Right lung (tissue), 10 donors: ENCODE measurements around the gene MORN2. TPM values are rescaled to one million over a fixed set of nuclear protein-coding genes. Genes with fewer than 3 reads are reported as not detected.
"Not testable (repeated sequence)": the region's sequence is repeated elsewhere in the genome, so short reads cannot be mapped to it uniquely, and the experiment has no call there.

Experiments used
- DNase-seq, 2 donors: peaks; one replicate each; pipeline ENCODE4 v3.0.0-alpha.2; 2013
- long read RNA-seq, 8 donors: transcript quantifications; one replicate each; lab custom pipeline, GENCODE V29; 2026
- polyA plus RNA-seq, 5 donors: library from polyadenylated mRNA; unstranded; fragments of 120-200 nt; gene quantifications; one replicate each; pipeline versions ENCODE4 v1.2.1 to v1.2.3, GENCODE V29; 2013; ENCODE audit warnings: inconsistent platforms in 1 of 5, low replicate concordance in 1 of 5; ENCODE audit not compliant: insufficient read length in 5 of 5, insufficient read depth in 1 of 5

MORN2 gene
- polyA plus RNA-seq: 10 to 100 TPM; 33.3 to 42.2 (median 35.6) TPM
- long read RNA-seq, donor 1, transcript MORN2-201 (5 exons, 739 nt): major isoform, 27 of 37 reads
- long read RNA-seq, donor 1, partial matches to known transcripts: 10 of 37 reads
- long read RNA-seq, donor 1, other reads (novel, unspliced or antisense): 0 of 37 reads
- long read RNA-seq, donor 2, transcript MORN2-201 (5 exons, 739 nt): major isoform, 15 of 15 reads
- long read RNA-seq, donor 2, partial matches to known transcripts: 0 of 15 reads
- long read RNA-seq, donor 2, other reads (novel, unspliced or antisense): 0 of 15 reads
- long read RNA-seq, donor 3, transcript MORN2-201 (5 exons, 739 nt): major isoform, 29 of 35 reads
- long read RNA-seq, donor 3, partial matches to known transcripts: 6 of 35 reads
- long read RNA-seq, donor 3, other reads (novel, unspliced or antisense): 0 of 35 reads
- long read RNA-seq, donor 4, transcript MORN2-201 (5 exons, 739 nt): major isoform, 14 of 15 reads
- long read RNA-seq, donor 4, partial matches to known transcripts: 0 of 15 reads
- long read RNA-seq, donor 4, other reads (novel, unspliced or antisense): 0 of 15 reads
- long read RNA-seq, donor 5, transcript MORN2-201 (5 exons, 739 nt): major isoform, 36 of 36 reads
- long read RNA-seq, donor 5, partial matches to known transcripts: 0 of 36 reads
- long read RNA-seq, donor 5, other reads (novel, unspliced or antisense): 0 of 36 reads
- long read RNA-seq, donor 6, transcript MORN2-201 (5 exons, 739 nt): major isoform, 40 of 41 reads
- long read RNA-seq, donor 6, partial matches to known transcripts: 0 of 41 reads
- long read RNA-seq, donor 6, other reads (novel, unspliced or antisense): 0 of 41 reads
- long read RNA-seq, donor 7, transcript MORN2-201 (5 exons, 739 nt): major isoform, 9 of 9 reads
- long read RNA-seq, donor 7, partial matches to known transcripts: 0 of 9 reads
- long read RNA-seq, donor 7, other reads (novel, unspliced or antisense): 0 of 9 reads
- long read RNA-seq, donor 8, transcript MORN2-201 (5 exons, 739 nt): major isoform, 11 of 11 reads
- long read RNA-seq, donor 8, partial matches to known transcripts: 0 of 11 reads
- long read RNA-seq, donor 8, other reads (novel, unspliced or antisense): 0 of 11 reads

GRCh38 chr2:38875576-38876367, at the start of gene MORN2, which contains the start of gene DHX57:
Gene MORN2, plus strand, starts transcription at chr2:38875976.
Gene DHX57, minus strand, starts transcription at chr2:38875934. Its CDS starts 7,529 bp downstream, at chr2:38868405.
- peak; percentile 86 to 88 for DNase-seq

GRCh38 chr2:38827539-38828145, 48.1 kb upstream of the MORN2 start:
- not testable (repeated sequence) for DNase-seq

GRCh38 chr2:38828460-38828859, 47.3 kb upstream of the MORN2 start:
- no peak for DNase-seq

GRCh38 chr2:38829971-38830370, 45.8 kb upstream of the MORN2 start:
- DNase-seq: no peak

GRCh38 chr2:38830526-38831159, 45.1 kb upstream of the MORN2 start:
- DNase-seq: no peak

GRCh38 chr2:38835015-38835601, 40.7 kb upstream of the MORN2 start:
- DNase-seq: no peak

GRCh38 chr2:38835990-38836389, 39.8 kb upstream of the MORN2 start:
- DNase-seq: no peak

GRCh38 chr2:38836791-38837190, 39.0 kb upstream of the MORN2 start:
- no peak for DNase-seq

GRCh38 chr2:38850045-38850444, 25.7 kb upstream of the MORN2 start:
- no peak for DNase-seq

GRCh38 chr2:38856165-38856564, 19.6 kb upstream of the MORN2 start:
- no peak for DNase-seq

GRCh38 chr2:38862476-38862875, 13.3 kb upstream of the MORN2 start:
- DNase-seq: no peak

GRCh38 chr2:38863061-38863695, 12.6 kb upstream of the MORN2 start:
- DNase-seq: no peak

- no peak for DNase-seq
Measured at GRCh38 chr2:38866773-38867443, 8.9 kb upstream of the MORN2 start.

- DNase-seq: no peak
Measured at GRCh38 chr2:38871432-38871831, 4.3 kb upstream of the MORN2 start.

GRCh38 chr2:38873763-38874162, 2.0 kb upstream of the MORN2 start:
- no peak for DNase-seq

GRCh38 chr2:38875227-38875575, 575 bp upstream of the MORN2 start:
- peak in 1 of 2 donors; percentile 17 for DNase-seq

- DNase-seq: peak in 1 of 2 donors; percentile 2
Measured at GRCh38 chr2:38876407-38876806, 631 bp downstream of the MORN2 start.

GRCh38 chr2:38886063-38886462, 10.3 kb downstream of the MORN2 start:
- DNase-seq: no peak

- no peak for DNase-seq
Measured at GRCh38 chr2:38887347-38887746, 11.6 kb downstream of the MORN2 start.
